Panc1 (cell line): ENCODE data around the gene ACVR1B. TPM values are rescaled to one million over a fixed set of nuclear protein-coding genes. Genes with fewer than 3 reads are reported as not detected.

ENCODE experiments used
- ATAC-seq: fragments of 200-7000 bp; cut with Tn5 transposase; 2 replicates; pipeline ENCODE4 v1.9.1; 2020; ENCODE audit warnings: mild to moderate bottlenecking, moderate library complexity
- BruUV-seq: library from RNA; stranded (reverse); fragments of 400-500 nt; replicated peaks from 2 replicates; lab custom pipeline; 2021; lab: Mats Ljungman, UMichigan
- CTCF ChIA-PET: fragments of 300-600 bp; sonication (Branson Sonifier 250); formaldehyde crosslinking; loops from one replicate; lab custom pipeline; 2022; ENCODE audit warnings: antibody characterized with exemption; lab: Charles Lee
- POLR2A ChIA-PET: fragments of 300-600 bp; sonication (Branson Sonifier 250); formaldehyde crosslinking; loops from one replicate; lab custom pipeline; 2022; ENCODE audit warnings: antibody characterized with exemption; lab: Charles Lee
- DNase-seq: peaks from one replicate; pipeline ENCODE4 v3.0.0-alpha.2; 2010; ENCODE audit warnings: low read depth, low spot score
- H3K27ac ChIP-seq: 2 replicates; pipeline ENCODE4 v1.5.1; 2011; ENCODE audit warnings: mild to moderate bottlenecking, low read length, inconsistent platforms
- H3K27me3 ChIP-seq: fragments of 200-500 bp; sonication (Bioruptor generic); 2 replicates; pipeline ENCODE4 v1.6.0; 2014; ENCODE audit warnings: low read length, inconsistent platforms; ENCODE audit not compliant: control insufficient read depth, insufficient read depth
- H3K36me3 ChIP-seq: fragments of 200-500 bp; sonication (Bioruptor generic); 2 replicates; pipeline ENCODE4 v1.5.1; 2014; ENCODE audit warnings: inconsistent platforms, mild to moderate bottlenecking, low read length, moderate library complexity; ENCODE audit not compliant: control insufficient read depth, insufficient read depth
- H3K4me1 ChIP-seq: 2 replicates; pipeline ENCODE4 v1.5.1; 2011; ENCODE audit warnings: inconsistent platforms, mild to moderate bottlenecking, low read length, moderate library complexity; ENCODE audit not compliant: control insufficient read depth, insufficient read depth
- H3K4me3 ChIP-seq, 2 experiments: 2 replicates each; pipeline ENCODE4 v1.5.1; 2011 to 2012; ENCODE audit warnings: low read depth in 2 of 2, low read length in 2 of 2, mild to moderate bottlenecking in 2 of 2, inconsistent platforms in 1 of 2, moderate library complexity in 1 of 2
- H3K9me3 ChIP-seq: fragments of 200-500 bp; sonication (Bioruptor generic); 2 replicates; pipeline ENCODE4 v1.5.1; 2014; ENCODE audit warnings: low read depth, mild to moderate bottlenecking, inconsistent platforms, low read length, moderate library complexity; ENCODE audit not compliant: control insufficient read depth, insufficient read depth
- POLR2AphosphoS5 ChIP-seq: IDR thresholded peaks from 2 replicates; pipeline ENCODE4 v1.6.1; 2012; ENCODE audit warnings: mild to moderate bottlenecking, low read depth, low read length, moderate library complexity
- SIN3A ChIP-seq: IDR thresholded peaks from 2 replicates; pipeline ENCODE4 v1.6.1; 2012; ENCODE audit warnings: low read depth, mild to moderate bottlenecking, low read length, moderate library complexity, borderline replicate concordance; ENCODE audit not compliant: insufficient read depth
- TCF7L2 ChIP-seq: IDR thresholded peaks from 2 replicates; pipeline ENCODE4 v1.6.1; 2011; ENCODE audit warnings: mild to moderate bottlenecking, low read depth, low read length, inconsistent platforms
- in situ Hi-C: cut with HindIII; loops from 2 replicates; pipeline ENCODE4 v1.10.0; 2016; ENCODE audit warnings: low sequenced_read_pairs, low pct_unique_long_range_greater_than_20kb
- intact Hi-C: fragments of 100-400 bp; cut with micrococcal nuclease; formaldehyde crosslinking; loops from one replicate; pipeline ENCODE4 v1.10.0; 2022; ENCODE audit not compliant: unreplicated experiment
- total RNA-seq: library from RNA; stranded (reverse); gene quantifications from one replicate; pipeline ENCODE4 v1.2.1, GENCODE V29; 2021; ENCODE audit not compliant: unreplicated experiment
- TF ChIP-seq, protein P1 (sequence below): fragments of 450-650 bp; IDR thresholded peaks from 2 replicates; pipeline ENCODE4 v1.5.1; 2017; ENCODE audit warnings: mild to moderate bottlenecking
- TF ChIP-seq, protein P2 (sequence below), 2 experiments: IDR thresholded peaks; 2 replicates each; pipeline ENCODE4 v1.6.1; 2011 to 2012; ENCODE audit warnings: low read depth in 2 of 2, control low read depth in 1 of 2, low read length in 1 of 2, mild to moderate bottlenecking in 1 of 2, moderate library complexity in 1 of 2; ENCODE audit not compliant: insufficient read depth in 1 of 2

Gene ACVR1B
- total RNA-seq, 1 experiment from 2014 or later, result 23.0 TPM

DNA sequence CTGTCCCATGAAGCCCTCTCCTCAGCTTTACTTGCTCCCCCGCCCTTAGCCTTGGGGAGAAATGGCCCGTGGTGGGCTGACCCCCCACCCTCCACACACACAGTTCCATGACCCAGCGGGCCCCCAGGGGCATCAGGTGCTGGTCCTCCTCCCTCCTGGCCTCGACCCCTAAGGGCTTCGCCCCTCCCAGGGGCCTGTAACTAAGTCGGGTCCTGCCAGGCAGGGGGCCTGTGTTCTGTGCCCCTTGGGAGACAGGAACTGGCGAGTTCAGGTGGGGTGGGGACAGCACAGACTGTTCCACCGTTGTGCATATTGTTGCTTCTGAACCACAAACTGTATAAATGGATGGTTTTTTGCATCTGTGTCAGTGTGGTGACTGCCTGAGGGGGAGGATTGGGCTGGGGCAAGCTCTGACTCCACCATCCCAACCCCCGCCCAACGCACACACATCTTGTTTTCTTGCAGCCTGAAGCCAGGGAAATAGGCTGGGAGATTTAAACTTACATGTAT lies 64.1 kb downstream of the ACVR1B start:
- Histone ChIP-seq H3K36me3 (no peaks in the 10 kb centered on the region), H3K4me1 (no peaks in the 10 kb centered on the region), H3K4me3 (no peak overlapping the region), H3K9me3 (no peaks in the 10 kb centered on the region), H3K27me3 (no peaks in the 10 kb centered on the region), H3K27ac (no peak overlapping the region)
- no TSS peak for BruUV-seq
- intact Hi-C loops, result no loop called here
- DNase-seq (no peak), ATAC-seq (no peak)
- CTCF ChIA-PET, result no interaction called here
- POLR2A ChIA-PET, result interaction anchor here (0.6 kb wide), 2 partner anchors 195 to 1579 kb away, joined by 3 to 4 read pairs; no protein-coding TSS in a partner anchor
- TF ChIP-seq, protein P1, sequence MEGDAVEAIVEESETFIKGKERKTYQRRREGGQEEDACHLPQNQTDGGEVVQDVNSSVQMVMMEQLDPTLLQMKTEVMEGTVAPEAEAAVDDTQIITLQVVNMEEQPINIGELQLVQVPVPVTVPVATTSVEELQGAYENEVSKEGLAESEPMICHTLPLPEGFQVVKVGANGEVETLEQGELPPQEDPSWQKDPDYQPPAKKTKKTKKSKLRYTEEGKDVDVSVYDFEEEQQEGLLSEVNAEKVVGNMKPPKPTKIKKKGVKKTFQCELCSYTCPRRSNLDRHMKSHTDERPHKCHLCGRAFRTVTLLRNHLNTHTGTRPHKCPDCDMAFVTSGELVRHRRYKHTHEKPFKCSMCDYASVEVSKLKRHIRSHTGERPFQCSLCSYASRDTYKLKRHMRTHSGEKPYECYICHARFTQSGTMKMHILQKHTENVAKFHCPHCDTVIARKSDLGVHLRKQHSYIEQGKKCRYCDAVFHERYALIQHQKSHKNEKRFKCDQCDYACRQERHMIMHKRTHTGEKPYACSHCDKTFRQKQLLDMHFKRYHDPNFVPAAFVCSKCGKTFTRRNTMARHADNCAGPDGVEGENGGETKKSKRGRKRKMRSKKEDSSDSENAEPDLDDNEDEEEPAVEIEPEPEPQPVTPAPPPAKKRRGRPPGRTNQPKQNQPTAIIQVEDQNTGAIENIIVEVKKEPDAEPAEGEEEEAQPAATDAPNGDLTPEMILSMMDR, result no peak
- TF ChIP-seq, protein P2, sequence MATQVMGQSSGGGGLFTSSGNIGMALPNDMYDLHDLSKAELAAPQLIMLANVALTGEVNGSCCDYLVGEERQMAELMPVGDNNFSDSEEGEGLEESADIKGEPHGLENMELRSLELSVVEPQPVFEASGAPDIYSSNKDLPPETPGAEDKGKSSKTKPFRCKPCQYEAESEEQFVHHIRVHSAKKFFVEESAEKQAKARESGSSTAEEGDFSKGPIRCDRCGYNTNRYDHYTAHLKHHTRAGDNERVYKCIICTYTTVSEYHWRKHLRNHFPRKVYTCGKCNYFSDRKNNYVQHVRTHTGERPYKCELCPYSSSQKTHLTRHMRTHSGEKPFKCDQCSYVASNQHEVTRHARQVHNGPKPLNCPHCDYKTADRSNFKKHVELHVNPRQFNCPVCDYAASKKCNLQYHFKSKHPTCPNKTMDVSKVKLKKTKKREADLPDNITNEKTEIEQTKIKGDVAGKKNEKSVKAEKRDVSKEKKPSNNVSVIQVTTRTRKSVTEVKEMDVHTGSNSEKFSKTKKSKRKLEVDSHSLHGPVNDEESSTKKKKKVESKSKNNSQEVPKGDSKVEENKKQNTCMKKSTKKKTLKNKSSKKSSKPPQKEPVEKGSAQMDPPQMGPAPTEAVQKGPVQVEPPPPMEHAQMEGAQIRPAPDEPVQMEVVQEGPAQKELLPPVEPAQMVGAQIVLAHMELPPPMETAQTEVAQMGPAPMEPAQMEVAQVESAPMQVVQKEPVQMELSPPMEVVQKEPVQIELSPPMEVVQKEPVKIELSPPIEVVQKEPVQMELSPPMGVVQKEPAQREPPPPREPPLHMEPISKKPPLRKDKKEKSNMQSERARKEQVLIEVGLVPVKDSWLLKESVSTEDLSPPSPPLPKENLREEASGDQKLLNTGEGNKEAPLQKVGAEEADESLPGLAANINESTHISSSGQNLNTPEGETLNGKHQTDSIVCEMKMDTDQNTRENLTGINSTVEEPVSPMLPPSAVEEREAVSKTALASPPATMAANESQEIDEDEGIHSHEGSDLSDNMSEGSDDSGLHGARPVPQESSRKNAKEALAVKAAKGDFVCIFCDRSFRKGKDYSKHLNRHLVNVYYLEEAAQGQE (IDR thresholded peaks at IDR 0.05; ENCODE audit: insufficient read depth in 1 of 2, low read depth in 2 of 2, low read length in 1 of 2), result no peak
- TF ChIP-seq POLR2AphosphoS5 (no peak), SIN3A (no peak), TCF7L2 (no peak)
- in situ Hi-C loops, result no loop called here

DNA sequence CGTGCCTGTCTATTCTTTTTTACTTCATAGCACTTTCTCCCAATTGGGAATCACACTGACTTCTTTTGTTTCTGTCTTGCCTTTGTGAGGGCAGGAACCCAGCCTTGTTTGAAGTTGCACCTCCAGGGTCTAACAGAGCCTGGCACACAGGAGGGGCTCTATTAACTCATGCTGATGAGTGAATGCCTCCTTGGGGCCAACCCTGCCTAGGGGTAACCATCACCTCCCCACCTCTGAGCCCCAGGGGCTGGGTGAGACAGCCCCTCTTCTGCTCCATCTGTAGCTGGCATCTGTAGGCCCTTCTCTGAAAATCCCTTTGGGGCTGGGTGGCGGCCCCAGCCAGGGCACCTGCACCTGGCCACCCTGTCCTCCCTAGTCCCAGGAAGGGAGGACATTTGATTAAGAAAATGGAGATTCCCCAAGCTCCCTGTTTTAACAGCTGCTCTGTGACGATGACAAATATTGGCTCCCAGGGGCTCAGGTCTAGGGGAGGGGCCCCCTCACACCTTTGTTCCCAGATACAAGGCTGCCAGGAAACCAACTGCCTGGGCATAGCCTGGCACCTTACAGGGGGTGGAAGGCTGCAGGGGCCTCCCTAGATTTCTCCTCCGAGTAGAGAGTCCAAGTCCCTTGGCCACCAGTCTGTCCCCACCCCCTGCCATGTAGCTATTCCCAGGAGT lies 67.1 kb downstream of the ACVR1B start:
- TF ChIP-seq, protein P2 (IDR thresholded peaks at IDR 0.05; ENCODE audit: insufficient read depth in 1 of 2, low read depth in 2 of 2, low read length in 1 of 2), result no peak
- TF ChIP-seq, protein P1, result no peak
- TF ChIP-seq SIN3A (no peak), POLR2AphosphoS5 (no peak), TCF7L2 (no peak)
- in situ Hi-C loops (no loop called here), intact Hi-C loops (no loop called here)
- BruUV-seq, result no TSS peak
- POLR2A ChIA-PET, result no interaction called here
- Histone ChIP-seq H3K4me3 (no peak overlapping the region), H3K9me3 (no peaks in the 10 kb centered on the region), H3K4me1 (no peaks in the 10 kb centered on the region), H3K27ac (no peak overlapping the region), H3K36me3 (no peaks in the 10 kb centered on the region), H3K27me3 (no peaks in the 10 kb centered on the region)
- ATAC-seq (no peak), DNase-seq (no peak)
- CTCF ChIA-PET, result interaction anchor here (5.8 kb wide), 1 partner anchor 15 kb away, joined by 62 read pairs; no protein-coding TSS in a partner anchor
